HG02840 (cell line): ENCODE results near the gene ZNF610.
A peak's percentile ranks its signal among the peaks of the same experiment; 100 is the strongest.

ENCODE experiments used
- ATAC-seq: cut with Tn5 transposase; IDR thresholded peaks from one replicate; pipeline ENCODE4 v1.9.1; 2021; ENCODE audit warnings: mild to moderate bottlenecking, moderate library complexity, moderate number of reproducible peaks; ENCODE audit not compliant: unreplicated experiment, low FRiP score

ZNF610 gene

DNA sequence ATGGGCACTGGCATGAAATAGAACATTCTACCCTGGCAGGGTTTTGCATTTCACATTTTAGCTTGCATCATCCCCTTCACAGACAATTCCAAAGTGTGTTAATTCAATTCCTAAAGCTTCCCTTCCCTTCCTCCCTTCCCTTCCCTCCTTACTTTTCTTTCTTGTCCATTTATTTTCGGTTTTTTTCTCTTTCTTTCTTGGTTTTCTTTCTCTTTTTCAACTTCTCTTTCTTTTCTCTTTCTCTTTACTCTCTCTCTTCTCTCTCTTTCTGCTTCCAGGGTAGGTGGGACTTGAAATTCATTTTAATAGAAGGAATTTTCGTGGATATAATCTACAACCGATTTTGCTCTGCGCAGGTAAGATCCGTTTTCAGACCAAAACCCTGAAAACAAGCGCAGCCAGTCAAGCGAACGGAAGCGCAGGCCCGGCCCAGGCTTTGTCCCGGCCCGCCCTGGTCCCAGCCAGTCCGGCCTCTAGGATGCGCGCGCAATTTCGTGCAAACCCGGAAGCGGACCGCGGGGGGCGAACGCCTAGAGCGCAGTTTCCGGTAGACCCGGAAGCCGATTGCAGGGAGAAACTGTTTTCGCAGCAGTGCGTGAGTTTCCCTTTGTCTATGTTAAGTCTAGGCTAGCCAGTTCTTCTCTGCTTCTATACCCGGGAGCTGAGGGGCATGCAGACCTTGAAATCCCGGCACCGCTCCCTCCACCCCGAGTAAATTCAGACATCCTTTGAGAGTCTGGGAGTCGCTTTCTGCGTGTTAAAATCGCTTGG, 61.5 kb downstream of the ZNF610 start, which contains the start of gene ZNF528:
TSS of gene ZNF528 (plus strand) at position 540 of the 771 bp plus-strand sequence. CDS start 4,165 bp downstream, outside the sequence.
- peak; percentile 73 for ATAC-seq

GRCh38 chr19:52398081-52398441, 62.0 kb downstream of the ZNF610 start:
- ATAC-seq, result no peak

DNA sequence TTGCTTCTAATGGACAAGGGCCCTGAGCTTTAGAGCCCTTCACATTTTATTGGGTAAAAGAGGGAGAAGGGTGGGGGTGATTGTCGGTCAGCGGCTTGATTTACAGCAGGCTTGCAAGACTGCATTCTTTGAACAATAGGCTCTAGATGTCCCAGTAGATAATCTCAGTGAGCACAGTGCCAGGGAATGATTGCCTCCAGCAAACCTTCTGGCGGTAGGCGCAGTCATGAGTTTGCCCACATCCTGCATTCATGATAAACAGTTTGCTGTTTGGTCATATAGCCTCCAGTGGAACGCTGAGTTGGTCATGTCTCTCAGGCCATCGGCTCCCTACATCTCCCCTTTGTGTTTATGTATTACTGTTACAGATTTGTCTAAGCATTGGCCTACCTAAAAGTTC, 74.2 kb downstream of the ZNF610 start:
- ATAC-seq, result no peak

DNA sequence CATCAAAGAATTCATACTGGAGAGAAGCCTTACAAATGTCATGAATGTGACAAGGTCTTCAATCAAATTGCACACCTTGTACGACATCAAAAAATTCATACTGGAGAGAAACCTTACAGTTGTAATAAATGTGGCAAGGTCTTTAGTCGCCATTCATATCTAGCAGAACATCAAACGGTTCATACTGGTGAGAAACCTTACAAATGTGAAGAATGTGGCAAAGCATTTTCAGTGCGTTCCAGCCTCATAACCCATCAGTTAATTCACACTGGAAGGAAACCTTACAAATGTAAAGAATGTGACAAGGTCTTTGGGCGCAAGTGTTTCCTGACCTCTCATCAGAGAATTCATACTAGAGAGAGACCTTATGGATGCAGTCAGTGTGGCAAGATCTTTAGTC, 79.7 kb downstream of the ZNF610 start:
- ATAC-seq, result no peak
